ENCODE measurements around the gene AMBRA1.

AMBRA1 gene

GRCh38 chr11:46564459-46564858 is 29.4 kb downstream of the AMBRA1 start:
- no peak for DNase-seq

GRCh38 chr11:46562527-46562926 is 31.3 kb downstream of the AMBRA1 start:
- DNase-seq, result no peak

GRCh38 chr11:46560300-46560991 is 33.4 kb downstream of the AMBRA1 start:
- DNase-seq, result no peak

- DNase-seq, result no peak
Measured at GRCh38 chr11:46559815-46560214, 34.0 kb downstream of the AMBRA1 start.

DNA sequence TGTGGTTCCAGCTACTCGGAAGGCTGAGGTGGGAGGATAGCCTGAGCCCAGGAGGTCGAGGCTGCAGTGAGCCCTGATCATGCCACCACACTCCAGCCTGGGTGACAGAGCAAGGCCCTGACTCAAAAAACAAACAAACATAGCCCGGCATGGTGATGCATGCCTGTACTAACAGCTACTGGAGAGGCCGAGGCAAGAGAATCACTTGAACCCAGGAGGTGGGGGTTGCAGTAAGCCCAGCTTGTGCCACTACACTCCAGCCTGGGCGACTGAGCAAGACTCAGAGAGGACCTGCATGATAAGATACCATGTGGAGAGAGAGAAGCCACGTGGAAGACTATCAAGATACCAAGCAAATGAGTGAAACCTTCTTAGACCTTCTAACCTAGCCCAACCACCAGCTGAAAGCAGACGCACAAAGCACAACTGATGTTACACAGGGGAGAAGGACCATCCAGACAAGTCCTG is 36.1 kb downstream of the AMBRA1 start:
- DNase-seq, result no peak

- no peak for DNase-seq
Measured at GRCh38 chr11:46555267-46556054, 38.4 kb downstream of the AMBRA1 start.

DNA sequence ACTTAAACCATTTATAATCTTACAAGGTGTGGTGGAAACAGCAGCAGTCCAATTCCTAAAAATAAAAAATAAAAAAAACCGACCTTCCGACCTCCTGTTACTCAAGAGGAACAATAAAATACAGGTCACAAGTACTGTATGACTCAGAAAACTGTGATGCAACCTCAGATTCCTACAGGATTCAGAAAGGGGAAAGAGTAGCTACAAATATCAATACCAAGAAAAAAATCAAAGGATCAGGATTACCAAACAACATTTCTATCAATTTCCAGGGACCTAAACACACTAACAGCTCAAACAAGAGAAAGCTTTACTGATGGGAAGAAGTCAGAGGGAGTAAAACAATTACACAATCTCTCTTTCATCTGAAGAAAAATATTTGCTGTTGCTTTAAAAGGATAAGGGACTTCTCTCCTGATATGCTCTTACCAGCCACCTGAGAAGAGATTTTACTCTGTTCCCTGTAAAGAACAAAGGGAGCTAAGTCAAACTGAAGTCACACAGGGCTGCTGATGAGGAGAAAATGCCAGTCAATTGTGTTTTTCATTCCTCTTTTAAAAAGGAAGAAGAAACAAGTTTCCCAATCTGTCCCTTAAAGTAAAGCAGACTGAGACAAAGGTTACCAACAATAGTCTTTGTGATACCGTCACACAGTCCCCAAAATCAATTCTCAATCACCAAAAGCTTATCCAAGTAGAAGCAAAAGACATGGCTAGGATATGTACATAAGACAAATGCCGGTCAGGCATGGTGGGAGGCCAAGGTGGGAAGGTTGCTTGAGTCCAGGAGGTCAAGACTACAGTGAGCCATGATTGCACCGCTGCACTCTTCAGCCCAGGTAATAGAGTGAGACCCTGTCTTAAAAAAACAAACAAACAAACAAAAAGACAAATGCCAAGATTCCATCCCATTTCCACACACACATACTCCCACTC is 39.3 kb downstream of the AMBRA1 start:
- no peak for DNase-seq

- no peak for DNase-seq
Measured at GRCh38 chr11:46553814-46554212, 40.0 kb downstream of the AMBRA1 start.

DNA sequence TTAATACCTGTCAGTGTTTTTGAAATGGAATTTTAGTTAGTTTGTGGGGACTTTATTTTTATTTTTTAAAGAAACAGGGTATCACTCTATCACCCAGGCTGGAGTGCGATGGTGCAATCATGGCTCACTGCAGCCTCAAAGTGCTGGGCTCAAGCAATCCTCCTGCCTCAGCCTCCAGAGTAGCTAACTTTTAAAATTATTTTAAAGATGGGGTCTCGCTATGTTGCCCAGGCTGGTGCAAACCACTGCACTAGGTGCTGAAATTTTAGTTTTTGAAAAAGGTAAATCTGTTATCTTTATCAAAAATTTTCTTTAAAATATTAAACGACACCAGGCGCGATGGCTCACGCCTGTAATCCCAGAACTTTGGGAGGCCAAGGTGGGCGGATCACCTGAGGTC is 42.6 kb downstream of the AMBRA1 start:
- no peak for DNase-seq

DNA sequence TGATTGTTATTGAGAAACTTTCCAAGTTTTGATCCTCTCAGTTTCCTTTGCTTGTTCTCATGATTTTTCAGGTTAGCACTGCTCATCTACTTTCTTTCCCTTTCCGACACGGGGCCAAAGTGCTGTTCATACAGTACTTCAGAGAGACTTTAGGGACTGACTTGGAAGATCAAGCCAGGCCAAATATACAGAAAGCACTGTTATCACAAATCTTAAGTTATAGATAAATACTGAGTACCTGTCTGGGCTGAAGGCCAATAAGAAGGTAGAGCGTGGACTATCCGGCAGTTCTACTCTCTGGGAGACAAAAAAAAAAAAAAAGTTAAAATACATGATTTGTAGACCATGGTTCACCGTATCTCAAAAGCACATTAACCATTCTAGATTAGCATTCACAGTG is 46.2 kb downstream of the AMBRA1 start:
- no peak for DNase-seq

DNA sequence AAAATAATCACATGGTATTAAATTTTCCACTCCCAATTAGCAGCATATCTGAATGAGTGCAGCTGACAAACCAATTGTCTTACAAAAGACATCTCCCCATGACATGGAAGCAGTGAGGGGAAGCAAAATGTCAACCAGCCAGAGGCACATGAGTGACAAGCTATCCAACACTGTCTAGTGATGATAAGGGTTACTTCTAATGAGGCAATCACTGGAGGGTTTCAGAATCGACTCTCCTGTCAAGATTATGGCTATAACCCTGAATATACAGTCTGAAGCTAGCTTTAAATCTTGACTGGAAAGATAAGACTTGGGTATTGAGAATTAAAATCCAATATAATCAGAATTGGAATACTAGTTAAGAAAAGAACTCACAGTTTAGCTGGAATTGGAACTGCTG is 50.3 kb downstream of the AMBRA1 start:
- DNase-seq, result no peak

DNA sequence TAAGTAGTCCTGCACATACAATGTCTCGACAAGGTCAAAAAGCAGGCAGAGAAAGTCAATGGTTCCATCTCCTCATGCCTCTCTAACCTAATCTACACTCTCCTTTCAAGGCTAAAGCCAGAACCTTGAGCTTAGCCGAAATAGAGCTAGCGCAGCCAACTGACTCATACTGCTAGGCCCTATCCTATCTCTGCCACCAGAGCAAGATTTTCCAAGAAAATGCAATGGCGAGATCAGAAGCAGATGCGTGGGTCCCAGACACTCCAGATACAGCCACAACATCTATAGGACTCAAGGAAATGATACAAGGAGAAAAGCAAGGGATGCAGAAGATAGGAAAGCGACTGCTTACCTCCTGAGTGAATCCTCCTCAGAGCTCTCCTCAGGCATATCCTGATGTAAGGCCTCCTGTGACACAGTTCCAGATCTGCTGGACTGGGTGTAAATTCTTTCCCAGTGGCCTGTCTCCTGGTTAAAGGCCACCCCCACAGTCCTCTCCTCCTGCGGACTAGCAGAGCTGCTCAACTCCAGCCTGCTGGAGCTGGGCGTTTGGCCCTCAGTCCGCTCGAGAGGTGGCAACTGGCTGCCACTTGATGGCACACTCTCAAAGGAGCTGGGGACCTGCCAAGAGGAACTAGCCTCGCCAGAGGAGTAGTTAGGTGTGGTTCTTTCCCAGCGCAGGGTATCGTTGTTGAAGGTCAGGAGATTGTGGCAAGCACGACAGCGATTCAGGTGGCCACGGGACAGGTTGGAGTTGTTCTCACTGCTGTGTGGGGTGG is 52.0 kb downstream of the AMBRA1 start:
- no peak for DNase-seq

- DNase-seq, result no peak
Measured at GRCh38 chr11:46540807-46541206, 53.0 kb downstream of the AMBRA1 start.

- DNase-seq, result peak; percentile 61
Measured at GRCh38 chr11:46537537-46538295, 56.1 kb downstream of the AMBRA1 start.

DNA sequence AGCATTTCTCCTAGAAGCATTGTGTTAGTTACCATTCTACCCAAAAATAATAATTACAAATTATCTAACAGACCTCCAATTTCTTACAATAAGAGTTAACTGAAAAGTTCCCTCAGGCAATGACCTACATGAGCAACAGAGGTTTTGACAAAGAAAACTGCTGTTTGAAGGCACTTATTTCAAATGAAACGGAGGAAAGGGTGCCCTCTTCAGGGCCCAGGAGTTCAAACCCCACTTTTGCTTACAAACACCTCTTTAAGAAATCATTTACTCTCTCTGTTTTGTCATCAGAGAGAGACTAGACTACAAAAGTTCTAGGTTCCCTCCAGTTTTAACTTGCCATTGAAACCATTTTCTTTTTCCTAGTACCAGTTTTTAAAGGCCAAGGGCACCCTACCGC is 56.7 kb downstream of the AMBRA1 start:
- DNase-seq, result no peak

- DNase-seq, result no peak
Measured at GRCh38 chr11:46535688-46536087, 58.1 kb downstream of the AMBRA1 start.

DNA sequence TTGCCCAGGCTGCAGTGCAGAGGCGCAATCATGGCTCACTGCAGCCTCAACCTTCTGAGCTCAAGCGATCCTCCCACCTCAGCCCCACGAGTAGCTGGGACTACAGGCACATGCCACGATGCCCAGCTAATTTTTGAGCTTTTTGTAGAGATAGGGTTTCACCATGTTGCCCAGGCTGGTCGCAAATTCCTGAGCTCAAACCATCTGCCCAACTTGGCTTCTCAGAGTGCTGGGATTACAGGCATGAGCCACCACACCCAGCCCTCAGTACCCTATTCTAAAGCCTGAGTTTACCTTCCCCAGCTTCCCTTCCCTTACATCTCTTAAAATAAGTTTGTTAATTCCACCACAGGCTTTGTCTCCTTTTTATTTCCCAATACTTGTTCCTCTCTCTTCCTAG is 59.1 kb downstream of the AMBRA1 start:
- DNase-seq, result no peak

DNA sequence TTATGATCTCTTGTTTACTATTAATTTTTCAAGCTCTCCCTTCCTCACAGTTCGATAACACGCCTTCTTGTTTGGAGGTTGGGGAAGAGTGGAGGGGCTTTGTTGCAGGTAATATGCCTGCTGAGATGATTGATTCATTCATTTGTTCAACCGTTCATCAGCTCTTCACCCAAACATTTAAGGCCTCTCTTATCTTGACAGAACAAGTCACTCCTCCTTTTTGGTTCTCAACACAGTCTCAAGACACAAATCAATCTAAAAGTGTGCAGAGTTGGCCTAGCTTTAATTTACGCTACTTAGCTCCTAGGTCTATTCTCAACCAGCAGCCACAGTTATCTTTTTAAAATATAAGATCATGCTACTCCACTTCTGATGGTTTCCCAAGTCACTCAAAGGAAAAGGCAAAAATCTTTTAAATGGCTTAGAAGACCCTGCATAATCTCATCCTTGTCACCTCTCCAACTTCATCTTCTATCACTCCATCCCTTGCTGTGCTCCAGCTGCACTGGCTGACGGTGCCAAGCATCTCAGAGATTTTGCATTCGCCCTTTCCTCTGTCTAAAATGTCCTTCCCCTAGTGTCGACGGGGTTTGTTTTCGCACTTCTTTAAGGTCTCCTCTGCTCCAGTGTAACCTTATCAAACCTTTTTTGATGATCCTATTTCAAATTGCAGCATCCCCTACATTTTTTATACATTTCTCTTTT is 60.3 kb downstream of the AMBRA1 start:
- DNase-seq, result no peak

- no peak for DNase-seq
Measured at GRCh38 chr11:46529928-46530574, 63.8 kb downstream of the AMBRA1 start.

DNA sequence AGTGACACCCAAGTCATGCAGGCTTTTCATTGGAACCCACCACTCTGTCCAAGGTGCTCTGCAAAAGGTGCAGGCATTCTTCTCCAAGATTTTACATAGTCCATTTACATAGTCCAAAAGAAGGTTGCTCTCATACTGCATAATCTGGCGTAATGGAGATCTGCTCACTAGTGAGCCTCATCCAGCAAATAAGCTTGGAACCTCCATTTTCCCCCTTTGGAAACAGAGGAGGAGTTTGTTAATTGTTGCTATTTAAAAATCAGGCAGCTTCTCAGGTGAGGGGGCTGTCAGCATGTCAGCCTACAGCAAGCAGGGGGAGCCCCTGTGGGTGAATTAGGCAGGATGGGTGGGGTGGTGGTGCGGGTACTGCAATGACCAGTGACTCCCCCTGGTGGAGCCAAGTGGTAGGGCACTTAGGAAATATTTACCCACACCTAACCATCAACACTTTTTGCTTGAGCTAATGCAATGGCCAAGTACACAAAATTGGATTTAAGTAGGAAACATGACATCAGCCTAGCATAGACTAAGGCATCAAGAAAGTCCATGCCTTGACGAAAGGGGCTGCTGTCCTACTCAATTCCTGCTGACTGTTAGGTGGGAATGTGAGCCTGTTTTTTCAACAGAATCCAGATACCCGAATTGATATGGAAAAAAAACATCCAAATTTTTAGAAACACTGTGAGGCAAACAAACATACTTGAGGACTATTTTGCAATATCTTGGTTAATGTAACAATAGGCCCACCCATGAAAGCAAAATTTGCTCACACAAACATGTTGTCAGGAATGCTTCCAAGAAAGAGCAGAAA is 64.5 kb downstream of the AMBRA1 start:
- peak; percentile 75 for DNase-seq

All from stimulated activated CD4-positive, alpha-beta T cell treated with anti-CD3 and anti-CD28 coated beads, Interleukin-1b, Interleukin-23, amount 100 ng/mL, for 48 hours (primary cell).